H1 (cell line): ENCODE measurements around the gene PRRG4.

Experiments
- EZH2 ChIP-seq: fragments of 200-600 bp; sonication (generic); IDR thresholded peaks from 2 replicates; pipeline ENCODE4 v1.7.1; 2012; ENCODE audit warnings: low read depth, mild to moderate bottlenecking, moderate library complexity, low read length, inconsistent platforms; ENCODE audit not compliant: severe bottlenecking
- RAD21 ChIP-seq, 2 experiments: IDR thresholded peaks in 1 of 2; conservative IDR thresholded peaks in 1 of 2; 2 replicates each; pipeline ENCODE4 v1.6.1; 2011; ENCODE audit warnings: low read depth in 2 of 2, low read length in 2 of 2, improper control_type of control experiment in 1 of 2, inconsistent platforms in 1 of 2, mild to moderate bottlenecking in 1 of 2, moderate library complexity in 1 of 2
- TF ChIP-seq, protein P1 (sequence below), 3 experiments: IDR thresholded peaks; 1 replicate in 2 of 3; 2 replicates in 1 of 3; pipeline versions ENCODE4 v1.5.1 to v1.6.1; 2011; ENCODE audit warnings: low read length in 3 of 3, mild to moderate bottlenecking in 3 of 3, inconsistent platforms in 2 of 3, low read depth in 1 of 3, moderate library complexity in 1 of 3; ENCODE audit not compliant: insufficient read depth in 1 of 3; ENCODE audit errors: control extremely low read depth in 1 of 3

DNA sequence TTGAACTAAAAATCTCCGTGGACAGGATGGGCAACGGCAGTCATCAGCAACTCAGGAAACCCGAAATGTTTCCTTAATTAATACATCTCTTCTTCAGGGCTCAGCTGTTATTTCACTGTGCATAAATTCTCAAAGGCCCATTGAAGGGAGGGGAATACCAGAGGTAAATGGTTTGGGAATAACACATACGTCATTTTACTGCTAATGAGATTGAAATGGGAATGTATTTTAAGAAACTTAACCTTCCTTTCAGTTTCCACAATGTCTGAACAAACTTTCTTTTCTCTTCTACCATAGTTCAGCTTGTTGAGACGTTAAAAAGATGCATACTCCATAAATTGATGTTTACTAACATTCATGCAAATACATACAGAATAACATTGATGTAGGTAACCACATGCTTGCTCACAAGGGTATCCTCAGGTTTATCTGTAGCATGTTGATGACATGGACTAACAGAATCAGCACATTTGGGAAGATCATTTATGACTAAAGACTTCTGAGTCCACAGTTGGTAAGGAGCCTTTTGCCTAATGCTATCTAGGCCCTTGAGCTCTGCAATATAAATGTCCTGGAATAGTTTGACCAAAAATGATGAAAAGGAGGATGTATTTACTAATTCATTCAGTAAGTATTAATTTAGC lies 7.7 kb upstream of the PRRG4 start:
- TF ChIP-seq, protein P1, sequence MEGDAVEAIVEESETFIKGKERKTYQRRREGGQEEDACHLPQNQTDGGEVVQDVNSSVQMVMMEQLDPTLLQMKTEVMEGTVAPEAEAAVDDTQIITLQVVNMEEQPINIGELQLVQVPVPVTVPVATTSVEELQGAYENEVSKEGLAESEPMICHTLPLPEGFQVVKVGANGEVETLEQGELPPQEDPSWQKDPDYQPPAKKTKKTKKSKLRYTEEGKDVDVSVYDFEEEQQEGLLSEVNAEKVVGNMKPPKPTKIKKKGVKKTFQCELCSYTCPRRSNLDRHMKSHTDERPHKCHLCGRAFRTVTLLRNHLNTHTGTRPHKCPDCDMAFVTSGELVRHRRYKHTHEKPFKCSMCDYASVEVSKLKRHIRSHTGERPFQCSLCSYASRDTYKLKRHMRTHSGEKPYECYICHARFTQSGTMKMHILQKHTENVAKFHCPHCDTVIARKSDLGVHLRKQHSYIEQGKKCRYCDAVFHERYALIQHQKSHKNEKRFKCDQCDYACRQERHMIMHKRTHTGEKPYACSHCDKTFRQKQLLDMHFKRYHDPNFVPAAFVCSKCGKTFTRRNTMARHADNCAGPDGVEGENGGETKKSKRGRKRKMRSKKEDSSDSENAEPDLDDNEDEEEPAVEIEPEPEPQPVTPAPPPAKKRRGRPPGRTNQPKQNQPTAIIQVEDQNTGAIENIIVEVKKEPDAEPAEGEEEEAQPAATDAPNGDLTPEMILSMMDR (IDR thresholded peaks at IDR 0.05; ENCODE audit: control extremely low read depth in 1 of 3, insufficient read depth in 1 of 3, low read depth in 1 of 3, low read length in 3 of 3), result no peak
- TF ChIP-seq RAD21 (IDR thresholded peaks at IDR 0.05 in 1 of 2, conservative IDR thresholded peaks at IDR 0.05 in 1 of 2; ENCODE audit: low read depth in 2 of 2, low read length in 2 of 2) (no peak), EZH2 (no peak)
